SH-SY5Y (cell line): ENCODE data around the gene ST8SIA6.

ENCODE experiments used
- GATA2 ChIP-seq: IDR thresholded peaks from 2 replicates; pipeline ENCODE4 v1.6.1; 2011; ENCODE audit warnings: mild to moderate bottlenecking, low read depth, low read length
- GATA3 ChIP-seq: IDR thresholded peaks from 2 replicates; pipeline ENCODE4 v1.6.1; 2011; ENCODE audit warnings: low read depth, mild to moderate bottlenecking, low read length, moderate library complexity

- no peak for TF ChIP-seq GATA2
- no peak for TF ChIP-seq GATA3
Observed at GRCh38 chr10:17415046-17415658, 39.2 kb downstream of the ST8SIA6 start.
